Smooth muscle cell (in vitro differentiated cells): Measurements from ENCODE around the gene KRTAP4-11. TPM values are rescaled to one million over a fixed set of nuclear protein-coding genes. Genes with fewer than 3 reads are reported as not detected.
"Not testable (repeated sequence)": the region's sequence is repeated elsewhere in the genome, so short reads cannot be mapped to it uniquely, and the experiment has no call there.

Source experiments
- DNase-seq: peaks from one replicate; lab custom pipeline; 2025; ENCODE audit not compliant: unreplicated experiment; lab: John Stamatoyannopoulos, UW
- H2AFZ ChIP-seq: fragments of 200-600 bp; sonication (generic); 2 replicates; pipeline ENCODE4 v1.6.0; 2016; ENCODE audit warnings: antibody characterized with exemption, low read depth, mild to moderate bottlenecking
- H3F3A ChIP-seq: fragments of 200-600 bp; sonication (generic); 2 replicates; pipeline ENCODE4 v1.6.0; 2017; ENCODE audit warnings: antibody characterized with exemption, low read depth
- H3K27ac ChIP-seq: fragments of 200-600 bp; sonication (generic); 2 replicates; pipeline ENCODE4 v1.5.1; 2016; ENCODE audit warnings: low read depth, mild to moderate bottlenecking
- H3K27me3 ChIP-seq: fragments of 200-600 bp; sonication (generic); 2 replicates; pipeline ENCODE4 v1.6.1; 2016; ENCODE audit warnings: low read depth, mild to moderate bottlenecking
- H3K36me3 ChIP-seq: fragments of 200-600 bp; sonication (generic); 2 replicates; pipeline ENCODE4 v1.5.1; 2016; ENCODE audit warnings: low read depth
- H3K4me1 ChIP-seq: fragments of 200-600 bp; sonication (generic); 2 replicates; pipeline ENCODE4 v1.5.1; 2016; ENCODE audit warnings: low read depth
- H3K4me2 ChIP-seq: fragments of 200-600 bp; sonication (generic); 2 replicates; pipeline ENCODE4 v1.6.0; 2016; ENCODE audit warnings: mild to moderate bottlenecking
- H3K4me3 ChIP-seq: fragments of 200-600 bp; sonication (generic); 2 replicates; pipeline ENCODE4 v1.5.1; 2016; ENCODE audit warnings: mild to moderate bottlenecking
- H3K79me2 ChIP-seq: fragments of 200-600 bp; sonication (generic); 2 replicates; pipeline ENCODE4 v1.6.0; 2016; ENCODE audit warnings: low read depth, mild to moderate bottlenecking
- H3K9ac ChIP-seq: fragments of 200-600 bp; sonication (generic); 2 replicates; pipeline ENCODE4 v1.6.0; 2016; ENCODE audit warnings: low read depth
- H3K9me3 ChIP-seq: fragments of 200-600 bp; sonication (generic); replicated peaks from 2 replicates; pipeline ENCODE4 v1.5.1; 2016; ENCODE audit warnings: low read depth
- H4K20me1 ChIP-seq: fragments of 200-600 bp; sonication (generic); 2 replicates; pipeline ENCODE4 v1.6.0; 2016; ENCODE audit warnings: low read depth
- CTCF ChIP-seq: fragments of 200-600 bp; sonication (generic); IDR thresholded peaks from 2 replicates; pipeline ENCODE4 v1.5.1; 2017; ENCODE audit warnings: borderline replicate concordance, mild to moderate bottlenecking, antibody characterized with exemption; ENCODE audit not compliant: insufficient read depth, poor library complexity, severe bottlenecking
- WGBS: methylation state at CpG from one replicate; pipeline ENCODE4 v1.1.7; 2016; ENCODE audit warnings: low lambda C conversion rate; 5-methylcytosine and 5-hydroxymethylcytosine counted together
- polyA plus RNA-seq: library from polyadenylated mRNA; unstranded; fragments of >200 nt; fragmentation: Nextera tagmentation; extraction: Ambion mirVana; gene quantifications from 2 replicates; pipeline ENCODE4 v1.2.1, GENCODE V29; 2016
- total RNA-seq: library from RNA; depleted of rRNA; stranded (reverse); fragments of >200 nt; gene quantifications from 2 replicates; pipeline ENCODE4 v1.2.3, GENCODE V29; 2014

Gene KRTAP4-11
- total and polyA plus RNA-seq, 2 experiments from 2014 or later, result not detected

GRCh38 chr17:41141361-41141760, 23.2 kb upstream of the KRTAP4-11 start:
- no peak for DNase-seq
- H3K36me3 ChIP-seq, result no peaks in the 10 kb centered on the region
- no peaks in the 10 kb centered on the region for H3F3A ChIP-seq
- no peaks in the 10 kb centered on the region for H3K27me3 ChIP-seq
- H3K4me3 ChIP-seq, result no peak overlapping the region
- H3K79me2 ChIP-seq, result no peaks in the 10 kb centered on the region
- TF ChIP-seq CTCF, result no peak
- no peak overlapping the region for H3K4me2 ChIP-seq
- no peak overlapping the region for H2AFZ ChIP-seq
- H3K27ac ChIP-seq, result peak overlapping the region; percentile 25
- H4K20me1 ChIP-seq, result no peaks in the 10 kb centered on the region
- no peak overlapping the region for H3K9ac ChIP-seq
- H3K4me1 ChIP-seq, result no peaks in the 10 kb centered on the region
- peaks cover 3% of the 10 kb centered on the region for H3K9me3 ChIP-seq

DNA sequence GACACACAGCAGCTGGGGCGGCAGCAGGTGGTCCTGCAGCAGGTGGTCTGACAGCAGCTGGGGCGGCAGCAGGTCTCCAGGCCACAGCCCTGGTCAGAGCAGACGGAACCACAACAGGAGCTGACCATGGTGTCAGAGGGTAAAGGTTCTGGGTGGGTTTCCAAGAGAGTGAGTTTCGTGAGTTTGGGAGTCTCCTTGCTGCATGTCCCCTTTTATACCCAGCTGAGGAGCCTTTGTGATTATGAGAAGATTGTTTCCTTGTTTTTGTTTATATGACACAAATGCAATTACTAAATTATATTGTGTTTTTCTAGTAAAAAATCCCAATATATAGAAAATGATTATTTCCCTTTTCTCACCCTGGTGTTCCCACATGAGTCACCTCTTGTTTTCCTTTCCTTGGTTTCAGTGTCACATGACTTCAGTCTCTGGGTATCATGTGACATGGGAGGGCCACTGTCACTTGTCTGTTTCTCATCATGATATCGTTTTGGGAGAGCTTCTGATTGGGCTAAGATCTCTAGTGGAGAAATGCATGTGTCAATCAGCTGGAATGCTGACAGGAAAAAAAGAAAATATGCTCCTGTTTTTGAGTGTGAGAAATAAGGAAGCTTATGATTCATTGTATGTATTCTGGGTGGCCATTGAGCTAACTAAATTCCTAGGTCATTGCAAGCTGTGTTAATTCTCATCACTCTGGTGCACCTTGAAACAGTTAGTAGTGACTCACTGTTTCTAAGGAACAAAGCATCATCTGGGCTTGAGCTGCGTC, 22.4 kb upstream of the KRTAP4-11 start, which contains the start of gene KRTAP4-6:
Gene KRTAP4-6, minus strand, starts transcription at position 185 of the 772 bp plus-strand sequence. Its CDS starts 57 bp downstream, at position 128.
- Histone ChIP-seq H2AFZ (no peak within 1 kb of the TSS), H3K9me3 (peaks cover 3% of the 10 kb centered on the region), H3K4me1 (no peaks in the 10 kb centered on the region), H3K9ac (no peak within 1 kb of the TSS), H3K4me3 (no peak within 1 kb of the TSS), H3K36me3 (no peaks in the 10 kb centered on the region), H4K20me1 (no peaks in the 10 kb centered on the region), H3K4me2 (no peak within 1 kb of the TSS), H3F3A (no peaks in the 10 kb centered on the region), H3K79me2 (no peaks in the 10 kb centered on the region), H3K27me3 (no peaks in the 10 kb centered on the region), H3K27ac (peak within 1 kb of the TSS; percentile 25)
- TF ChIP-seq CTCF, result no peak
- WGBS, result 88% methylated on average over 6 of the region's 6 CpGs
- DNase-seq, result no peak

DNA sequence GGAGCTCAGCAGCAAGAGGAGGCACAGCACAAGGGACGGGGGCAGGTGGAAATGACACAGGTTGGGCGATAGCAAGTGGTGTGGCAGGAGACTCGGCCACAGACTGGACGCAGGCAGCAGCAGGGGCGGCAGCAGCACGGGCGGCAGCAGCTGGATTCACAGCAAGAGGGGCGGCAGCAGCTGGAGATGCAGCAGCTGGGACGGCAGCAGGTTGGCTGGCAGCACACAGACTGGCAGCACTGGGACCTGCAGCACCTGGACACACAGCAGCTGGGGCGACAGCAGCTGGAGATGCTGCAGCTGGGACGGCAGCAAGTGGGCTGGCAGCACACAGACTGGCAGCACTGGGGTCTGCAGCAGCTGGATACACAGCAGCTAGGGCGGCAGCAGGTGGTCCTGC, 21.7 kb upstream of the KRTAP4-11 start:
- not testable (repeated sequence) for H3K4me3 ChIP-seq, DNase-seq, H2AFZ ChIP-seq, H3K4me1 ChIP-seq, H3K79me2 ChIP-seq, H3K4me2 ChIP-seq, H3K36me3 ChIP-seq, H3K9me3 ChIP-seq, H3K27ac ChIP-seq, H3K9ac ChIP-seq, H3K27me3 ChIP-seq, H4K20me1 ChIP-seq, H3F3A ChIP-seq
- 91% methylated on average over 11 of the region's 12 CpGs for WGBS

- 86% methylated on average over 2 of the region's 2 CpGs for WGBS
- H3K27ac ChIP-seq, result no peak overlapping the region
- H3K27me3 ChIP-seq, result no peaks in the 10 kb centered on the region
- no peak overlapping the region for H3K4me3 ChIP-seq
- no peaks in the 10 kb centered on the region for H3F3A ChIP-seq
- peaks cover 3% of the 10 kb centered on the region for H3K9me3 ChIP-seq
- H3K4me1 ChIP-seq, result no peaks in the 10 kb centered on the region
- no peak overlapping the region for H2AFZ ChIP-seq
- no peak overlapping the region for H3K9ac ChIP-seq
- H3K36me3 ChIP-seq, result no peaks in the 10 kb centered on the region
- H3K79me2 ChIP-seq, result no peaks in the 10 kb centered on the region
- no peak overlapping the region for H3K4me2 ChIP-seq
- no peak for TF ChIP-seq CTCF
- H4K20me1 ChIP-seq, result no peaks in the 10 kb centered on the region
- no peak for DNase-seq
These were observed 15.9 kb upstream of the KRTAP4-11 start for GRCh38 chr17:41133880-41134735.
